ENCODE data around the gene SPEM2. TPM values are rescaled to one million over a fixed set of nuclear protein-coding genes. Genes with fewer than 3 reads are reported as not detected.

The SPEM2 gene
- total RNA-seq, 4 donors from 2014 or later, result not detected

- TF ChIP-seq POLR2A (IDR thresholded peaks at IDR 0.05) (no peak), CTCF (IDR thresholded peaks at IDR 0.05) (no peak)
- Histone ChIP-seq H3K36me3 (no peaks in the 10 kb centered on the region), H3K27ac (peak overlapping the region; percentile 5 to 44), H3K4me3 (peak overlapping the region; percentile 29 to 30), H3K9me3 (no peaks in the 10 kb centered on the region), H3K4me1 (peaks cover 0 to 43% of the 10 kb centered on the region in 2 donors), H3K27me3 (peaks cover 0 to 23% of the 10 kb centered on the region in 2 donors)
- intact Hi-C loops (cut with DNase I; ENCODE audit: low total_unique reads), result loop anchor here (10.0 kb wide), 1 partner anchor 49 kb away; the partner anchor contains the start of genes POLR2A and SLC35G6
- no peak for DNase-seq
These were observed 10.5 kb downstream of the SPEM2 start for GRCh38 chr17:7435676-7436555.

DNA sequence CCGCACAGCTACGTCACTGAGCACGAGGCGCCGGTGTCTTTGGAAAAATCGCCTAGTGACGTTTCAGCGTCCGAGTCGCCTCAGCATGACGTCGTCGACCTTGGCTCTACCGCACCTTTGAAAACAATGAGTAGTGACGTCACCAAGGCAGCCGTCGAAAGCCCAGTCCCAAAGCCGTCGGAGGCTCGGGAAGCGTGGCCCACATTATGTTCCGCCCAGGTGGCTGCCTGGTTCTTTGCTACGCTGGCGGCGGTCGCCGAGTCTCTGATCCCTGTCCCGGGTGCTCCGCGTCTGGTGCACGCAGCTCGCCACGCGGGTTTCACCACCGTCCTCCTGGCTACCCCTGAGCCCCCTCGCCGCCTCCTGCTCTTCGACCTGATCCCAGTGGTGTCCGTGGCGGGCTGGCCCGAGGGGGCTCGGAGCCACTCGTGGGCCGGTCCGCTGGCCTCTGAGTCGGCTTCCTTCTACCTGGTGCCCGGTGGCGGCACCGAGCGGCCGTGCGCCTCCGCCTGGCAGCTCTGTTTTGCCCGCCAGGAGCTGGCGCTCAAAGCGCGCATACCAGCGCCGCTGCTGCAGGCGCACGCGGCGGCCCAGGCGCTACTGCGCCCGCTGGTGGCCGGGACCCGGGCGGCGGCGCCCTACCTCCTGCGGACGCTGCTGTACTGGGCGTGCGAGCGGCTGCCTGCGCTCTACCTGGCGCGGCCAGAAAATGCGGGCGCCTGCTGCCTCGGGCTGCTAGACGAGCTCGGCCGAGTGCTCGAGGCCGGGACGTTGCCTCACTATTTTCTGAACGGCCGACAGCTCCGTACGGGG lies 11.3 kb downstream of the SPEM2 start:
- Histone ChIP-seq H3K4me1 (peaks cover 0 to 43% of the 10 kb centered on the region in 2 donors), H3K27me3 (peaks cover 0 to 23% of the 10 kb centered on the region in 2 donors)
- intact Hi-C loops (cut with DNase I; ENCODE audit: low total_unique reads), result loop anchor here (10.0 kb wide), 1 partner anchor 48 kb away; the partner anchor contains the start of genes POLR2A and SLC35G6

DNA sequence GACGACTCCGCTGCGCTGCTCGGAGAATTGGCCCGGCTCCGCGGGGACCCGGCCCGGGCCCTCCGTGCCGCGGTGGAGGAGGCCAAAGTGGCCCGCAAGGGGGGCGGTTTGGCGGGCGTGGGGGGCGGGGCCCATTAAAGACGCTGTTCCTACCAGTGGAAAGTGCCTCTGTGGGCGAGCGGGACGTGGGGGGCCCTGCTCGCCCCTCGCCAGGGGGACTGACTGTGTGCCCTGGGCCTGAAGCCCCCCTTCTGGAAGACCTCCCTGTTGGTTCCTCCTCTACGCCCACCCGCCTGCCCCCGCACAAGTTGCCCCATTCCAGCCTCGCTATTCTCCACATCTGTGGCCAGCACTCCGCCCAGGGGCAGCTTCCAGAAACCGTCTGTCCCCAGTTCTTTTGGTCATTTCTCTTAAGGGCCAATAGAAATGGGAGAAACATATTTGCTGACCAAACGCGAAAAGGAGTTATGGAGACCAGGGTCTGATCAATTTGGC lies 12.0 kb downstream of the SPEM2 start:
- no peak for DNase-seq
- intact Hi-C loops (cut with DNase I; ENCODE audit: low total_unique reads), result loop anchor here (10.0 kb wide), 1 partner anchor 47 kb away; the partner anchor contains the start of genes POLR2A and SLC35G6
- H3K36me3 ChIP-seq, result no peaks in the 10 kb centered on the region
- no peak for TF ChIP-seq POLR2A (IDR thresholded peaks at IDR 0.05)
- no peak for TF ChIP-seq CTCF (IDR thresholded peaks at IDR 0.05)
- H3K27me3 ChIP-seq, result peaks cover 0 to 23% of the 10 kb centered on the region in 2 donors
- H3K27ac ChIP-seq, result peak overlapping the region; percentile 41 to 64
- H3K9me3 ChIP-seq, result no peaks in the 10 kb centered on the region
- peaks cover 0 to 43% of the 10 kb centered on the region in 2 donors for H3K4me1 ChIP-seq
- H3K4me3 ChIP-seq, result peak overlapping the region; percentile 15 to 16

More for the DNA sequence above, 11.3 kb downstream of the SPEM2 start:
- TF ChIP-seq POLR2A (IDR thresholded peaks at IDR 0.05) (peak in 1 of 2 donors; percentile 43), CTCF (IDR thresholded peaks at IDR 0.05) (peak; percentile 59 to 97 (median 92))
- Histone ChIP-seq H3K4me3 (peak overlapping the region; percentile 16 to 26), H3K36me3 (no peaks in the 10 kb centered on the region), H3K9me3 (no peaks in the 10 kb centered on the region), H3K27ac (peak overlapping the region; percentile 28 to 64)
- peak; percentile 57 to 75 for DNase-seq

GRCh38 chr17:7437950-7438614 lies 12.7 kb downstream of the SPEM2 start:
- Histone ChIP-seq H3K4me3 (peak overlapping the region; percentile 16), H3K36me3 (no peaks in the 10 kb centered on the region), H3K4me1 (peaks cover 0 to 43% of the 10 kb centered on the region in 2 donors), H3K27me3 (peaks cover 0 to 23% of the 10 kb centered on the region in 2 donors), H3K27ac (peak overlapping the region; percentile 41 to 64), H3K9me3 (no peaks in the 10 kb centered on the region)
- no peak for TF ChIP-seq CTCF (IDR thresholded peaks at IDR 0.05)
- peak; percentile 5 to 9 for TF ChIP-seq POLR2A (IDR thresholded peaks at IDR 0.05)
- intact Hi-C loops (cut with DNase I; ENCODE audit: low total_unique reads), result loop anchor here (10.0 kb wide), 1 partner anchor 47 kb away; the partner anchor contains the start of genes POLR2A and SLC35G6
- DNase-seq, result peak; percentile 50 to 54
